Measurements from ENCODE around the gene DCLRE1C. TPM values are rescaled to one million over a fixed set of nuclear protein-coding genes. Genes with fewer than 3 reads are reported as not detected.

Gene DCLRE1C
- total and polyA plus RNA-seq, 9 of the 15 experiments (the other 6 are each of a cell fraction or from before 2014, with no cell fraction given), result 8.8 to 22.2 (median 13.9) TPM

DNA sequence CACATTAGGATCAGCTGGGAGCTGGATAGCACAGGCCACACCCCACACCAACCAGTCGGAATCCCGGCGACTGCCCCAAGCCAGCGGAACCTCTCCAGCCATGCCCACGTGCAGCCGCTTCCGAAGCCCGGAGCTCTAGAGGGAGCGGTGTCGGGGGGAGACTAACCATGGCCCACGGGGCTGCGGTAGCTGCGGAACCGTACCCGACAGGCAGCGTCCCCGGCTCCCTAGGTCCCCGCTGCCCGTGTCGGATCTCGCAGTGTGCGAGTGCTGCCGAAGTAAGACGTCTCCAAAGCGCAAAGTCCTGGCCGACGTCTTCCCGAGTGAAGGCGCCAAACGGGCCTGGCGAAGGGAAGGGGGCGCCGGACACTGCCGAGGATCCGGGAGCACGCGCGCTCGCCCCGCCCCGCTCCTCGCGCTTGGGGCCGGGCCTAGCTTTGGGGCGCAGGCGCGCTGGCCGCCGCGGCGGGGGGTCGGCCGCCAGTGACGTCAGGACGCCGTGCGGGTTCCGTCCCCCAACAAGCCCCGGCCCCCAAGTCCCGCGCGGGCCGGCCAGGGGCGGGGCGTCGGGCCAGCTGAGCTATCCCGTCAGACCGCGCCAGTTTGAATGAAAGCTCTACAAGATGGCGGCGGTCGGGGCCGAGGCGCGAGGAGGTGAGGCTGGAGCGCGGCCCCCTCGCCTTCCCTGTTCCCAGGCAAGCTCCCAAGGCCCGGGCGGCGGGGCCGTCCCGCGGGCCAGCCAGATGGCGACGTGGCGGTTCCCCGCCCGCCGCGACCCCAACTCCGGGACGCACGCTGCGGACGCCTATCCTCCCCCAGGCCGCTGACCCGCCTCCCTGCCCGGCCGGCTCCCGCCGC is 75.4 kb downstream of the DCLRE1C start, which contains the start of gene SUV39H2 (continued):
- TF ChIP-seq, protein P1, sequence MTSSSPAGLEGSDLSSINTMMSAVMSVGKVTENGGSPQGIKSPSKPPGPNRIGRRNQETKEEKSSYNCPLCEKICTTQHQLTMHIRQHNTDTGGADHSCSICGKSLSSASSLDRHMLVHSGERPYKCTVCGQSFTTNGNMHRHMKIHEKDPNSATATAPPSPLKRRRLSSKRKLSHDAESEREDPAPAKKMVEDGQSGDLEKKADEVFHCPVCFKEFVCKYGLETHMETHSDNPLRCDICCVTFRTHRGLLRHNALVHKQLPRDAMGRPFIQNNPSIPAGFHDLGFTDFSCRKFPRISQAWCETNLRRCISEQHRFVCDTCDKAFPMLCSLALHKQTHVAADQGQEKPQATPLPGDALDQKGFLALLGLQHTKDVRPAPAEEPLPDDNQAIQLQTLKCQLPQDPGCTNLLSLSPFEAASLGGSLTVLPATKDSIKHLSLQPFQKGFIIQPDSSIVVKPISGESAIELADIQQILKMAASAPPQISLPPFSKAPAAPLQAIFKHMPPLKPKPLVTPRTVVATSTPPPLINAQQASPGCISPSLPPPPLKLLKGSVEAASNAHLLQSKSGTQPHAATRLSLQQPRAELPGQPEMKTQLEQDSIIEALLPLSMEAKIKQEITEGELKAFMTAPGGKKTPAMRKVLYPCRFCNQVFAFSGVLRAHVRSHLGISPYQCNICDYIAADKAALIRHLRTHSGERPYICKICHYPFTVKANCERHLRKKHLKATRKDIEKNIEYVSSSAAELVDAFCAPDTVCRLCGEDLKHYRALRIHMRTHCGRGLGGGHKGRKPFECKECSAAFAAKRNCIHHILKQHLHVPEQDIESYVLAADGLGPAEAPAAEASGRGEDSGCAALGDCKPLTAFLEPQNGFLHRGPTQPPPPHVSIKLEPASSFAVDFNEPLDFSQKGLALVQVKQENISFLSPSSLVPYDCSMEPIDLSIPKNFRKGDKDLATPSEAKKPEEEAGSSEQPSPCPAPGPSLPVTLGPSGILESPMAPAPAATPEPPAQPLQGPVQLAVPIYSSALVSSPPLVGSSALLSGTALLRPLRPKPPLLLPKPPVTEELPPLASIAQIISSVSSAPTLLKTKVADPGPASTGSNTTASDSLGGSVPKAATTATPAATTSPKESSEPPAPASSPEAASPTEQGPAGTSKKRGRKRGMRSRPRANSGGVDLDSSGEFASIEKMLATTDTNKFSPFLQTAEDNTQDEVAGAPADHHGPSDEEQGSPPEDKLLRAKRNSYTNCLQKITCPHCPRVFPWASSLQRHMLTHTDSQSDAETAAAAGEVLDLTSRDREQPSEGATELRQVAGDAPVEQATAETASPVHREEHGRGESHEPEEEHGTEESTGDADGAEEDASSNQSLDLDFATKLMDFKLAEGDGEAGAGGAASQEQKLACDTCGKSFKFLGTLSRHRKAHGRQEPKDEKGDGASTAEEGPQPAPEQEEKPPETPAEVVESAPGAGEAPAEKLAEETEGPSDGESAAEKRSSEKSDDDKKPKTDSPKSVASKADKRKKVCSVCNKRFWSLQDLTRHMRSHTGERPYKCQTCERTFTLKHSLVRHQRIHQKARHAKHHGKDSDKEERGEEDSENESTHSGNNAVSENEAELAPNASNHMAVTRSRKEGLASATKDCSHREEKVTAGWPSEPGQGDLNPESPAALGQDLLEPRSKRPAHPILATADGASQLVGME (CRISPR knock-in tag; IDR thresholded peaks at IDR 0.05), result no peak; the same call in 1 of the 2 replicates
- TF ChIP-seq ZNF175 (CRISPR knock-in tag; IDR thresholded peaks at IDR 0.05; ENCODE audit: low read depth) (peak; percentile 49; the same call in 1 of the 2 replicates), PRPF4 (IDR thresholded peaks at IDR 0.05; ENCODE audit: insufficient read depth, low read depth, low read length, poor library complexity, severe bottlenecking) (no peak), PURB (CRISPR knock-in tag; IDR thresholded peaks at IDR 0.05; ENCODE audit: low read depth) (no peak), FOS (IDR thresholded peaks at IDR 0.05; ENCODE audit: extremely low read depth, insufficient read length) (no peak), ZNF589 (CRISPR knock-in tag; IDR thresholded peaks at IDR 0.05; ENCODE audit: low read depth) (no peak), NRF1 (conservative IDR thresholded peaks at IDR 0.05 in 1 of 2, IDR thresholded peaks at IDR 0.05 in 1 of 2) (peak; percentile 92 to 94), TCF7 (IDR thresholded peaks at IDR 0.05; ENCODE audit: borderline replicate concordance) (no peak), JUN (IDR thresholded peaks at IDR 0.05; ENCODE audit: borderline replicate concordance, low read depth, low read length) (no peak; the same call in 1 of the 2 replicates), JUN (CRISPR knock-in tag; IDR thresholded peaks at IDR 0.05; ENCODE audit: borderline replicate concordance) (0 out of 2 replicates have a peak, but pooled peaks have one; percentile 38), GABPA (tag; conservative IDR thresholded peaks at IDR 0.05; ENCODE audit: low read depth) (peak; percentile 77), CSDE1 (IDR thresholded peaks at IDR 0.05) (no peak)
- TF ChIP-seq, protein P2, sequence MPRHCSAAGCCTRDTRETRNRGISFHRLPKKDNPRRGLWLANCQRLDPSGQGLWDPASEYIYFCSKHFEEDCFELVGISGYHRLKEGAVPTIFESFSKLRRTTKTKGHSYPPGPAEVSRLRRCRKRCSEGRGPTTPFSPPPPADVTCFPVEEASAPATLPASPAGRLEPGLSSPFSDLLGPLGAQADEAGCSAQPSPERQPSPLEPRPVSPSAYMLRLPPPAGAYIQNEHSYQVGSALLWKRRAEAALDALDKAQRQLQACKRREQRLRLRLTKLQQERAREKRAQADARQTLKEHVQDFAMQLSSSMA (CRISPR knock-in tag; IDR thresholded peaks at IDR 0.05), result no peak
- TF ChIP-seq, protein P3, sequence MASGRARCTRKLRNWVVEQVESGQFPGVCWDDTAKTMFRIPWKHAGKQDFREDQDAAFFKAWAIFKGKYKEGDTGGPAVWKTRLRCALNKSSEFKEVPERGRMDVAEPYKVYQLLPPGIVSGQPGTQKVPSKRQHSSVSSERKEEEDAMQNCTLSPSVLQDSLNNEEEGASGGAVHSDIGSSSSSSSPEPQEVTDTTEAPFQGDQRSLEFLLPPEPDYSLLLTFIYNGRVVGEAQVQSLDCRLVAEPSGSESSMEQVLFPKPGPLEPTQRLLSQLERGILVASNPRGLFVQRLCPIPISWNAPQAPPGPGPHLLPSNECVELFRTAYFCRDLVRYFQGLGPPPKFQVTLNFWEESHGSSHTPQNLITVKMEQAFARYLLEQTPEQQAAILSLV (tag; IDR thresholded peaks at IDR 0.05), result no peak
- TF ChIP-seq, protein P4, sequence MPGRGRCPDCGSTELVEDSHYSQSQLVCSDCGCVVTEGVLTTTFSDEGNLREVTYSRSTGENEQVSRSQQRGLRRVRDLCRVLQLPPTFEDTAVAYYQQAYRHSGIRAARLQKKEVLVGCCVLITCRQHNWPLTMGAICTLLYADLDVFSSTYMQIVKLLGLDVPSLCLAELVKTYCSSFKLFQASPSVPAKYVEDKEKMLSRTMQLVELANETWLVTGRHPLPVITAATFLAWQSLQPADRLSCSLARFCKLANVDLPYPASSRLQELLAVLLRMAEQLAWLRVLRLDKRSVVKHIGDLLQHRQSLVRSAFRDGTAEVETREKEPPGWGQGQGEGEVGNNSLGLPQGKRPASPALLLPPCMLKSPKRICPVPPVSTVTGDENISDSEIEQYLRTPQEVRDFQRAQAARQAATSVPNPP (IDR thresholded peaks at IDR 0.05; ENCODE audit: borderline replicate concordance, insufficient read depth, insufficient read length), result no peak
- TF ChIP-seq, protein P5, sequence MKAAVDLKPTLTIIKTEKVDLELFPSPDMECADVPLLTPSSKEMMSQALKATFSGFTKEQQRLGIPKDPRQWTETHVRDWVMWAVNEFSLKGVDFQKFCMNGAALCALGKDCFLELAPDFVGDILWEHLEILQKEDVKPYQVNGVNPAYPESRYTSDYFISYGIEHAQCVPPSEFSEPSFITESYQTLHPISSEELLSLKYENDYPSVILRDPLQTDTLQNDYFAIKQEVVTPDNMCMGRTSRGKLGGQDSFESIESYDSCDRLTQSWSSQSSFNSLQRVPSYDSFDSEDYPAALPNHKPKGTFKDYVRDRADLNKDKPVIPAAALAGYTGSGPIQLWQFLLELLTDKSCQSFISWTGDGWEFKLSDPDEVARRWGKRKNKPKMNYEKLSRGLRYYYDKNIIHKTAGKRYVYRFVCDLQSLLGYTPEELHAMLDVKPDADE (conservative IDR thresholded peaks at IDR 0.05; ENCODE audit: control insufficient read depth, low read depth, low read length), result peak; percentile 32
